Activated CD8-positive, alpha-beta memory T cell treated with anti-CD3 and anti-CD28 coated beads for 1 hour (primary cell): ENCODE measurements around the gene CYSLTR2.

ENCODE experiments used
- DNase-seq, 2 donors: peaks; one replicate each; pipeline ENCODE4 v3.0.0-alpha.2; 2020; ENCODE audit warnings: low read depth in 1 of 2; ENCODE audit errors: extremely low read depth in 1 of 2

CYSLTR2 gene, protein sequence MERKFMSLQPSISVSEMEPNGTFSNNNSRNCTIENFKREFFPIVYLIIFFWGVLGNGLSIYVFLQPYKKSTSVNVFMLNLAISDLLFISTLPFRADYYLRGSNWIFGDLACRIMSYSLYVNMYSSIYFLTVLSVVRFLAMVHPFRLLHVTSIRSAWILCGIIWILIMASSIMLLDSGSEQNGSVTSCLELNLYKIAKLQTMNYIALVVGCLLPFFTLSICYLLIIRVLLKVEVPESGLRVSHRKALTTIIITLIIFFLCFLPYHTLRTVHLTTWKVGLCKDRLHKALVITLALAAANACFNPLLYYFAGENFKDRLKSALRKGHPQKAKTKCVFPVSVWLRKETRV

DNA sequence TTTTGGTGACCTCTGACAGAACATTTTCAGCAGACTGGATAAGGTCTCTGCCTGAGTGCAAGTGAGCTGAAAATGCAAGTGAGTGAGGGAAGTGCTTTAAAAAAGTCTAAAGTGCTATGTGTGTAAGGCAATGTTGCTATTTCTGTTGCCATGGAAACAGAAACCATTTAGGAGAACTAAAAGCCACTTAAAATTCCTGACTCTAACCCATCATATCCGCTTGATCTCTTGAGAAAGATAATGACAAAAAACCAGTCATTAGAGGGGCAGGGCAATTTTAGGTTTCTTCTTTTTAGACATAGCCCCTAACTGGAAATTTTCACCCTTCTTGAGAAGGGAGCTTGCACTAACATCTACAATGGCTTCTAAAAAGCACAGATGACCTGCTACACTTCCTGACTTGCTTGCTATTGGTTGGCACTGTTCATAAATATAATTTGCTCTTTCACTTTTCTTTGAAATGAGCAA lies at the start of gene CYSLTR2:
Gene CYSLTR2 (plus strand): TSS at position 458 of the 468 bp plus-strand sequence. CDS start 52,889 bp downstream, outside the sequence.
- DNase-seq, result no peak

DNA sequence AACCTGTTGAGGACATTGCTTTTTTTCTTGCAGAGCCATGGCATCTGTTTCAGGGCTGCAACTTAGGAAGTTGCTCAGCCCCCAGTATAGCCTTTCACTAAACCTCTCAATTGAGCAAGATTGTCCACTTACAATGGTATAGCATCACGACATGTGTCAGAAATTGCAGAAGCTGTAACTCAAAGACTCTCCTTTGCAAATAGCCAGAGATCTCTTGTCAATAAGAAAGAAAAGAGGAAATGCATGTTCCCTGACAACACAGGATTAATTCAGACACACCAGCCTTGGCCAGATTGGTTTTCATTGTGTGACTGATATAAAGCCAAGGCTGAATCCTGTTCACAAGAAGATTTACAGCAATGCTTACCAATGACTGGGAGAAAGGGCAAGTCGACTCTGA lies 38.7 kb upstream of the CYSLTR2 start:
- DNase-seq, result no peak

GRCh38 chr13:48618937-48619336 lies 34.8 kb upstream of the CYSLTR2 start:
- DNase-seq, result no peak

DNA sequence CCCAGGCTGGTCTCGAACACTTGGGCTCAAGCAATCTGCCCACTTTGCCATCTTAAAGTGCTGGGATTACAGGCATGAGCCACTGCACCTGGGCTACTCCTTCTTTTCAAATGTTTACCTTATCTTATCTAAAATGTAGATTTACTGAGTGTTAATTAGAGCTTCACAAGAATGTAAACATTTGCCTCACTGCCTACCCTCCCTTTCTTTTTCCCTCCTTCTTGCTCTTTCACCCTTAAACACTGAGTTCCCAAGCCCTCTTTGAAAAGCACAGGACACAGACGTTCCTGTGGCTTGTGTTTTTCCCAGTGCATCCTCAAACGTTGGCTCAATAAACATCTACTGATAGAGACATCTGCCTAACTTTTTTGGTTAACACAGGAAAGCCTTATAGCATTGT lies 32.7 kb upstream of the CYSLTR2 start:
- DNase-seq, result no peak

GRCh38 chr13:48624016-48624415 lies 29.7 kb upstream of the CYSLTR2 start:
- no peak for DNase-seq

DNA sequence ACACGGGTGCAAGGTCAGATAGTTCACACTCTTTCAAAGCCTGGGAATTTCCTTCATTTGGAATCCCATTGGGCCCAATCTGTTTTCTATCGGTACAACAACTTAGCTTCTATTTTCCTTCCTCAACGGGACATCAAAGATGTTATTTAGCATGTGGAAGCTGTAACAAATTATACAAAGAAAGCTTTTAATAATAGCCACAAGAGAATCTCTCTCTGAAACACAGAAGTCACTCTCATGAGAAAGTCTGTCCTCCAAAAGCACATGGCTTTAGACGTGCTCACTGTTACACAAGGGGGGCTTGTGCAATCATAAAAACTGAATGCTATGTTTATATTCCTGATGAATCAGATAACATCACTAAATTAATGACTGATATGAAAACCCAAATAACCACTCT lies 28.9 kb upstream of the CYSLTR2 start:
- DNase-seq, result no peak

- DNase-seq, result no peak
Observed at GRCh38 chr13:48625413-48626076, 28.2 kb upstream of the CYSLTR2 start.

DNA sequence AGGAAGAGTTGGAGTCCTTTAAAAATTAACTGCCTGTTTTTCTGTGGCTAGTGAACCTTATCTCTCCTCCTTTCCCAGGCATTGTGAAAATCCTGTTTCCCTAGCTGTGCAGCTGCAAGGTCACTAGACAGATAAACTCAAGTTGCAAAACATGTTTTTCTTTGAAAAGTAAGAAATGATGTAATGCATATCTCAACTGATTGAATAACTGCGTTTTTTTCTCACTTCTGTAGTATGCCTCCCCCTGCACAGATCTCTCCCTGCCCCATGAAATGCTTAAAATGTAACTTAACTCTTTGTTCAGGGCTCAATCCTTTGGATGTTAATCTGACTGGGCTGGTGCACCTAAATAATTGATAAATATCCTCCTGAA lies 27.7 kb upstream of the CYSLTR2 start:
- no peak for DNase-seq

GRCh38 chr13:48626726-48627451 lies 26.8 kb upstream of the CYSLTR2 start:
- no peak for DNase-seq

DNA sequence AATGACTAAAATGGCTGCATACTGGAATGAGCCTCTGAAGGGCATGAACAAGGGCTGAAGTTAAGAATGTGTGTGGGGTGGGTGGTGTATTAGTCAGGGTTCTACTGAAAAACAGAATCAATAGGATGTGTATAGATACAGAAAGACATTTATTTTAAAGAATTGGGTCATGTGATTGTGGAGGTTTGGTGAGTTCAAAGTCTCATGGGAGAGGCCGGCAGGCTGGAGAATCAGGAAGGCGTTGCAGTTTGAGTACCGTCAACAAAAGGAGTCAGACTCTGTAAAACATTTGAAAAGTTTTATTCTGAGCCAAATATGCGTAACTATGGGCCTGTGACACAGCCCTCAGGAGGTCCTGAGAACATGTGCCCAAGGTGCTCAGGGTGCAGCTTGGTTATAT lies 24.5 kb upstream of the CYSLTR2 start:
- DNase-seq, result no peak

DNA sequence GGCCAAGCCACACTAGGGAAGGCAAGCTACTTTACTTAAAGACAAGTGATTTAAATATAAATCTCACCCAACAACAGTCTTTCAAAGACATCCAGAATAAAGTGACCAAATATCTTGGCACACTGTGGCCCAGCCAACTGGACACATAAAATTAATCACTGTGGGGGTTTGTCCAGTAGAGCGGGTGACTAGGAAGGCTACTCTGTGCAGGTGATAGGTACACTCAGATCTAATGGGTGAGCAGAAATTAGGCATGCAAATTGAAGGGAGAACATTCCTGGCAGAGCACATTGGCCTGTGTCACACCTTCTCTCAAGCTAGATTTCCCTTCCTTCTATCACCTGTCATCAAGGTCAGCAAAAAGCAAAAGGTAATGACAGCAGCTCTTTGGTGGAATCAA lies 23.4 kb upstream of the CYSLTR2 start:
- DNase-seq, result no peak

- DNase-seq, result no peak
Observed at GRCh38 chr13:48630773-48631172, 23.0 kb upstream of the CYSLTR2 start.

- DNase-seq, result no peak
Observed at GRCh38 chr13:48631441-48631840, 22.3 kb upstream of the CYSLTR2 start.

DNA sequence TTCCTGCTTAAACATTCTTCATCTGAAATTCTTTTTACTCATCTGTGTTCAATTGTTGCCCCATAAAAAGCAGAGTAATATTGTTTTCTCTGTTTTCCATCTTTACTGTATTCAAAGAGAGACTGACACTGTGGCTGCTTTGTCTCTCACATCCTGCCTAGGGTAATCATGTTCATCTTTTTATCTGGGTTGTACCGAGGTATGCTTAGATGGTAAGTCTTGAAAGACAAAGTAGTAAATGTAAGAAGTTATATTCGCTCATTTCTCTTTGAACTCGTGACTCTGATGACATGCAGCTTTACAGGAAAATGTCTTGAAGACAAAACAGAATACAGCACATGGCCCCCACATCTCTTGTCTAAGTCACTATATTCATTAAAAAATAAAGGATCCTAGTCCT lies 20.0 kb upstream of the CYSLTR2 start:
- DNase-seq, result no peak

- no peak for DNase-seq
Observed at GRCh38 chr13:48634636-48635035, 19.1 kb upstream of the CYSLTR2 start.

DNA sequence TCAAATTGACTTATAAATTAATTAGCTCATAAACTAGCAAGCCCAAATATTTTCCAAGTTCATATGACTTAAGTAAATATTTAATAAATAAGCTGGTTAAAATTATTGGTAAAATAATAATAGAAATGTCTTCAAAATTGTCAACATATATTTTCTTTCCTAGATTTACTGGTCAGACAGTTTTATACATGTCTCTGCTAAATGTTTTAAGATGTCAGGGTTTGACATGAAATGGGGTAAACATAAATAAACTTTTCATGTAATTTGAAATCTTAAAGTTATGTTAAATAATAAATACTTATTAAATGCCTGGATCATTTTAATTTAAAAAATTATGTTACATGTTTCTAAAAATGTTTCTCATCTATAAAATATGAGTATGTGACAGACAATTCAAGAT lies 18.3 kb upstream of the CYSLTR2 start:
- DNase-seq, result no peak

DNA sequence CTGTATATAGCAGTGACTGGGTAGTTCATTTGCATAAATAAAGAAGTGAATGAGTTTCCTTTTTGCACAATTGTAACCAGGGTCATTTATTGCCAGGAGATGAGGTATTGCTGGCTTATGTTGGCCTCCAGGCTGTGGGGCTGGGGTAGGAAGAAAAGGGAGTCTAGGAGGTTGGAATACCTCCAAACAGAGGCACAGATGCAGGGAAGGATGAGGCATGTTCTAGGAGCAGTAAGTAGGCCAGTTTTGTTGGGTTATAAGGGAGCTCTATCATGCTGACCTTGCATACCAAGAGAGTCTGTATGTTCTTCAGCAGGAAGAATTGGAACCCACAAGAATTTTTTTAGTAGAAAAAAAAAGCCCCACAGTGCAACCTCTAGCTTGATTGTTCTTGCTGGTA lies 17.2 kb upstream of the CYSLTR2 start:
- DNase-seq, result no peak

- DNase-seq, result no peak
Observed at GRCh38 chr13:48637601-48638000, 16.1 kb upstream of the CYSLTR2 start.

DNA sequence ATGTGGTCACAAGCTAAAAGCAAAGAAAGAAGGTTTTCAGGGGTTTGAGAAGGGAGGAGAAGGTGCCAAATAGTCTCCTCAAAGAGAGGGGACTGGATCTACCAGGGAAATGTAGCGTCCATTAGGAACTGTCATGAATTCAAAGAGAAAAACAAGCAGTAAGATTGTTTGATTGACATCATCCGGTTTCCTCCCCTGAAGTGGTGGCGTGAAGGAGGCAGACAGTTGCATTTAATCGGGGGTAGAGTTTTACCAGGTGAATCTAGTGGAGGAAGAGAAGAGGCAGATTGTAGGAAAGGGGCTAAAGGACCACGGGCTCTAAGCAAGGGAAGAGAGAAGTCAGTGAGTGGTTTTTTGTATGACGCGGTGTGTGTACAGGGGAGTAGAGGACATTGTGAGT lies 13.0 kb upstream of the CYSLTR2 start:
- no peak for DNase-seq

DNA sequence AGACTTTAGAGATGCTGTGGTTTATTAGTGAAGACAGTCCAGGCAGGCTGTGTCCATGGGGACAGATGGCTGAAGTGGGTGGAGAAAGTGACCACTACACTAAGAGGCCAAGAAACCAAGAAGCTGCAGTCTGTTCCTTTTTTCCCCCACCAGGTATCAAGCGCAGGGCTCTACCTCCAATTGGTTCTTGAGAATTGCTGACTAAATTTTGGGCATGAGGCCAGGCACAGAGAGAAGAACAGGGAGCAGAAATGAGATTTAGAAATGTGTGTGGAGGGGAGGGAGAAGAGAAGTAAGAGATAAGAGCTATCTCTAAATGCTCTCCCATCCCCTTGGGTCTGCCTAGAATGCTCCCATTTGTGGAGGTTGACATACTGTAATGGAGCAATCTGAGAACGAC lies 12.3 kb upstream of the CYSLTR2 start:
- no peak for DNase-seq

DNA sequence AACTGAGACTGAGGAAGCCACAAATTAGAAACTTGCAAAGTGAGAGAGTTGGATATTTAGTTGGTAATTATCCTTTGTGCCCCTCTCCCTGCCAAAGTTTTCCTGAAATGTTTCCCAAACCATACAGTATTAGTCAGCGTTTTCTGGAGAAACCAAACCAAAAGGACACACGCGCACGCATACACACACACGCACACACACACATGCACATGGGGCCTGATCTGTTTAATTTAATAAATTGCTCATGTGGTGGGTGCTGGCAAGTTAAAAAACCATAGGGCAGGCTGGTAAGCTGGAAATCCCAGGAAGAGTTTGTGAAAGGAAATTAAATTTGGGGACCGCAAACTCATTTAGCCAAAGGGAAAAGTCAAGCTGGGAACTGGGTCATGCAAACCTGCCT lies 11.7 kb upstream of the CYSLTR2 start:
- DNase-seq, result no peak

DNA sequence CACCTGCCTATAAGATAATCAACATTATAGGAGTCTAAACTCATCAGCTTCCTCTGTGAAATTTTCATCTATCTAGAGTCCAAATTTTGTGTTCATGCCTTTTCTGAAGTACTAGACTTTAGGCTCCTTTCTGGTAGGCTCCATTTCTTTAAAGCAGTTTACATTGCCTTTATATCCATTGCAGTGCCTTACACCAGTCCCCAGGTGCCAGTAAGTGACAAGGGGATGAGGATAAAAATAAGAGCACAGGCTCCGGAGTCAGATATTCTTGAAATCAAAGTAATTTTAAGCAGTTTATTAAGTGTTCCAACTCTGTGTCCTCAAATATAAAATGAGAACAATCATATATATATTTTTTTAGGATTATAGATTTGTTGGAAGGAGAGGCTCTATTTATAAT lies 10.6 kb upstream of the CYSLTR2 start:
- no peak for DNase-seq
